GM21423 (cell line): ENCODE measurements around the gene ADD2.

ENCODE experiments used
- ATAC-seq: cut with Tn5 transposase; IDR thresholded peaks from one replicate; pipeline ENCODE4 v1.9.1; 2021; ENCODE audit warnings: mild to moderate bottlenecking, moderate library complexity; ENCODE audit not compliant: unreplicated experiment

ADD2 gene

DNA sequence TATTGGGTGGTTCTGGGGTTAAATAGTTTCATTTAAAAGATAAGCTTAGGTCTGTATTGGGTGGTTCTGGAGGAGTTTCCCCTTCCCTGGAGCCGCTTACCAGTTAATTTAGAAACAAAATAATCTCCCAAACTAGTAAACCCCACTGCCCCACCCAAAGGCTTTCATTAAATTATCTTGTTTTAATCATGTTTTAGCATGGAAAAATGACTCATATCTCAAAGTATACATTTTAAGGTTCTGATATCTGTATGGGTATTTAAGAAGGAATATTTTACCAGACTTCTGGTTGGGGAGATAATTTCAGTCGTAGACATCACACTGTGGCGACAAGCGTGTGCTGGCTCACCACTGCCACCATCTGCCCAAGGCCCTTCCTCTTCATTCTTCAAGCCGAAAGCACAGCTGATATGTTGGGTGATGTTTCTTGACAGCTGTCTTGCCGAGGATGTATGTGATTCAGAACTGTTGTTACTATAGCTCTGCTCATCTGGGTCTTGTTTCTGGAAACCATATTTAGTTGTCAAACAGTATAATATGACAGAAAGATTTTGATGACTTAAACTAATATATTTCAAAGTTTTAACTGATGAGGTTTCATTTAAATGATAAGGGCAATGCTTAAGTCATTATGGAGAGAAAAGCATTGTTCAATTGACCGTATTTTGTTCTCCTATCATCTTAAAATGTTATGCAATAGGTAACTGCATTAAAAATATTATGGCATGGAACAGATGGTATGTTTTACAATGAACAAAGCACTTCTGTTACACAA lies 17.3 kb upstream of the ADD2 start:
- ATAC-seq = no peak

- ATAC-seq = no peak
Observed at GRCh38 chr2:70784320-70784719, 16.3 kb upstream of the ADD2 start.

- no peak for ATAC-seq
Observed at GRCh38 chr2:70779911-70780545, 12.0 kb upstream of the ADD2 start.

DNA sequence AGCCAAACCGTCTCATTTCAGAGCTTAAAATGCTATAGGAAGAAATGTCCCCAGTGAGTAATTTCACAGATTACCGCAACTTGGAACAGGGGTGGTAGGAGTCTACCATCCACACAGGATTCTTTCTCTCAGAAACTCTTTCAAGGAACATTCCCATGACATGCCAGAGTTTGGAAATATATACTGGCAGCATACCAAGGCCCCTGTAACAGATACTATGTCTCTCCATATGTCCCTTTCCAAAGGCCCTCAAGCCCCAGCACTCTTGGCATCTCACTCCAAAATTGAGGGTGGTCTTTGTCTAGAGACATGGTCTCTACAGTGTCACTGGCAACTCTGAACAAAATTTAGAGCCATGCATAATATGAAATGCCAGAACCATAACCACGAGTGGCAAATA lies 11.5 kb upstream of the ADD2 start:
- no peak for ATAC-seq

GRCh38 chr2:70778676-70779075 lies 10.7 kb upstream of the ADD2 start:
- no peak for ATAC-seq

- no peak for ATAC-seq
Observed at GRCh38 chr2:70777450-70777849, 9.4 kb upstream of the ADD2 start.

- no peak for ATAC-seq
Observed at GRCh38 chr2:70776266-70776665, 8.3 kb upstream of the ADD2 start.

DNA sequence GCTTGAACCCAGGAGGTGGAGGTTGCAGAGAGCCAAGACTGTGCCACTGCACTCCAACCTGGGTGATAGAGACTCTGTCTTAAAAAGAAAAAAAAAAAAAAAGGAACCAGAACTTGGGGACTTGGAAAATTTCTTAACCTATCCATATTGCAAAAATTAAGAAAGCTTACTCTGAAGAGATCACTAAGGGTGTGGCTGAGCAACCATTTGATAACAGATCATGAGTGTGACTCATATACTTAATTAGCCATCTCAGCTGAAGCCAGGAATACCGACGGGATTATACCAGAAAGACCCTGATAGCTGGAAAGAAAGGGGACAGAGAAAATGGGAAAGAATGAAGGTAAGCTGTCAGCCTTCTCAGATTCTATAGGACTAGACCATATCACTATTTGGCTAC lies 7.1 kb upstream of the ADD2 start:
- ATAC-seq = no peak

DNA sequence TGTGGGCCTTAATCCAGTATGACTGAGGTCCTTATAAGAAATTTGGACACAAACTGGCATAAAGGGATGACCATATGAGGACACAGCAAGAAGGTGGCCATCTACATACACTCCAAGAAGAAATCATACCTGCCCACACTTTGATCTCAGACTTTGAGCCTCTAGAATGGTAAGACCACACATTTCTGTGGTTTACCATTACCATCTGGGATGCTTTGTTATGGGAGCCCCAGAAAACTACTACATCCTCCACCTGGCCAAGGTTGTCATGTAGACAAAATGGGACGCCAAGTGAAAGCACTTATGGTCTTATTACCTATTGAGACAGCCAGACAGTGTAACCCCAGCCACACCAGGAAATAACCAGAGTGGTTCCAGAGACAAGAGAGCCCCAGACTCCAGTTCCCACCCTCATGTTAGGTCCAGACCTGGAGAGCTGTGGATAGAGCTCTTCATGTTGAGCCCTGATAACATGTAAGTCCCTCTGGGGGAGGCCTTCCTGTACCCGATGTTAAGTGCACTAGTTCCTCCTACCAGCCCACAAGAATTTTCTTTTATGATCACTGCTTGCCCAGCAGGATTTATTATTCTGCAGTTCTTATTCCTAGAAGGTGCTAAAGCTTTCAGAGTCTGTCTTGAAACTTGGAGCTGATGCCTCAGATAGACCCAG lies 4.6 kb upstream of the ADD2 start:
- ATAC-seq = no peak

- ATAC-seq = peak; percentile 65
Observed at GRCh38 chr2:70771446-70771845, 3.4 kb upstream of the ADD2 start.

GRCh38 chr2:70769450-70769849 lies 1.4 kb upstream of the ADD2 start:
- no peak for ATAC-seq

DNA sequence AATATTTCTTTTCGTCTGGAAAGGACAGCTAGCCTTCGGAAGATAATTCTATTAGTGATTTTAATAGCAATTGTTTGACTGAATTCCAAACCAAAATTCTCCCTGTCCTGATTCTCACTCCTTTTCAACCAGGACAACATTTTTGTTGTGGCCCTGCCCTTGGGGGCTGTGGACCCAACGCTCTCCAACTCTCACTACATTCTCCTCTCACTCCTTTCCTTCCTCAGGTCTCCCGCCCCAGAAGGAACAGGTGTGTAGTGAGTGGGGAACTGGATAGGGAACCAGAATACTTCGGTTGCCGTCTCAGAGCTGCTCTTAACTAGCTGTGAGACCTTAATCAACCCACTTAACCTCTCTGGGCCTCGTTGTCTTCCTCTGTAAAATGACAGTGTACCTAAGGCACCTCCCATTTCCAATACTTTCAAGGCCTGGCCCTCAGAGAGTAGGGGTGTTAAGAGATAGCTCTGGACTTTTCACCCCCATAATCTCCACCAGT lies 638 bp upstream of the ADD2 start:
- no peak for ATAC-seq

GRCh38 chr2:70767079-70767698 lies 811 bp downstream of the ADD2 start:
- ATAC-seq = no peak

DNA sequence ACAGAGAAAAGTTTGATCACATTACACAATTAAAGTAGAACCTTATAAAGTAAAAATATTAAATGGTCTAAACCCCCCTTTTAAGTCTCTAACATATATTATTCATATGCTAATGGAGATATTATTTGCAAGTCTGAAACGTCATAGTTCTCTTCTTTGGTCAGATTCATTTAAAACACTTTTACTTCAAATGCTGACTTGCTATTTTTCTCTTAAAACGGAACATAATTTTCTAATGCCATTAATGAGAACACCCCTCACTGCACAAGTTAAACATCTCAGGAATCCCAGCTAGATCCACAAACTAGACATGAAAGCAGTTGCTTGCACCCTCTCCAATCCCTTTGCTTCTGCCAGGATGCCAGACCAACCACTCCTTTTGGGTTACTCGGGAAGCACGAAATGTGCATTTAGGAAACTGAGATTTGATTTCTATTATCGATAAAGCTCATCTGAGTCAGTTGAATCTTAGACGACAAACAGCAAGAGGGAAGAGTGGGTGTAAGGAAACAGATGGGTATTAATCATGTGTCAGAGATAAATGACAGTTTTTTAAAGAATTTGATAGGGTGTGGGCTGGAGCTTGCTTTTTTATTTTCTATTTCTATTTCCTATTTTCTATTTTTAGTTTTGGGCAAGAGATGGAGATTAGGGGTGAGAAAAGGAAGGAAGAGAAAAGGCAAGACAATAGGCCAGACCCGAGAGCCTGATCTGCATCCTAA lies 1.5 kb downstream of the ADD2 start:
- no peak for ATAC-seq

GRCh38 chr2:70765507-70765906 lies 2.5 kb downstream of the ADD2 start:
- no peak for ATAC-seq

DNA sequence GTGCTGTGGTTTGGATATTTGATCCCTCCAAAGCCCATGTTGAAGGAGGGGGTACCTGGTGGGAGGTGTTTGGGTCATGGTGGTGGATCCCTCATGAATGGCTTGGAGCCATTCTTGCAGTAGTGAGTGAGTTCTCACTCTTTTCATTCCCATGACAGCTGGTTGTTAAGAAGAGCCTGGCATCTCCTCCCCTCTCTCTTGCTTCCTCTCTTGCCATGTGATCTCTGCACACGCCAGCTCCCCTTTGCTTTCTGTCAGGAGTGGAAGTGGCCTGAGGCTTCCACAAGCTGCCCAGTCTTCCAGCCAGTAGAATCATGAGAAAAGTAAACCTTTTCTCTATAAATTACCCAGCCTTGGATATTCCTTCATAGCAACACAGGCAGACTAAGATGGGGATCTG lies 8.6 kb downstream of the ADD2 start:
- no peak for ATAC-seq

GRCh38 chr2:70757966-70758365 lies 10.0 kb downstream of the ADD2 start:
- no peak for ATAC-seq

DNA sequence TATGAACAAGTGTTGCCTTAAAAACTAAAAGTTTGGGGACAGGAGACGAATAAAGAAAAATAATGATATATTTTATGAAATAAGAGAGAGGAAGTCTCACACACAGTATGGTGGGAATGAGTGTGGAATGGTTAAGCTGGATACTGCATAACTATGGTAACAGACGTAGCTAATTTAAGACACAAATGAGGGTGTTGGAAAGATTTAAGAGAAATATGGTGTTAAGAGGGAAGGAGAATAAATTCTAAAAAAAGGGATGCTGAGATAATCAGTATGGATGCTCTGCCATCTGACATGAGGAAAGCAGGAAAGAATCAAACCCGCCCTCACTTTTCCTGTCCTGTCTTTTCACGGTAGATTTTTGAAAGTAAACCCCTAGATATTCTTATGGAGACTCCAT lies 10.6 kb downstream of the ADD2 start:
- ATAC-seq = no peak

GRCh38 chr2:70756128-70756527 lies 11.9 kb downstream of the ADD2 start:
- no peak for ATAC-seq

GRCh38 chr2:70753902-70754301 lies 14.1 kb downstream of the ADD2 start:
- no peak for ATAC-seq

- ATAC-seq = no peak
Observed at GRCh38 chr2:70753031-70753430, 15.0 kb downstream of the ADD2 start.
